SK-N-SH treated with all-trans-retinoic acid at 6 μM for 48 hours (cell line): ENCODE measurements around the gene U2AF2.
A peak's percentile ranks its signal among the peaks of the same experiment; 100 is the strongest.

Experiments used
- ATAC-seq: fragments of 200-7000 bp; cut with Tn5 transposase; 3 replicates; pipeline ENCODE4 v1.9.1; 2020; ENCODE audit warnings: mild to moderate bottlenecking, moderate library complexity
- BACH2 ChIP-seq: fragments of 250-450 bp; sonication (Bioruptor Pico); IDR thresholded peaks from 2 replicates; pipeline ENCODE4 v1.9.0; 2021; ENCODE audit warnings: mild to moderate bottlenecking, borderline replicate concordance
- CSDC2 ChIP-seq: fragments of 250-450 bp; sonication (Bioruptor Pico); IDR thresholded peaks from 2 replicates; pipeline ENCODE4 v1.5.0; 2020; ENCODE audit warnings: mild to moderate bottlenecking, moderate library complexity
- ISL1 ChIP-seq: fragments of 250-450 bp; sonication (Bioruptor Pico); IDR thresholded peaks from 2 replicates; pipeline ENCODE4 v2.1.2; 2022; ENCODE audit warnings: mild to moderate bottlenecking, moderate library complexity
- OSR1 ChIP-seq: fragments of 250-450 bp; sonication (Bioruptor Pico); IDR thresholded peaks from 2 replicates; pipeline ENCODE4 v1.8.0; 2022; ENCODE audit warnings: moderate library complexity, mild to moderate bottlenecking, inconsistent platforms
- PPARA ChIP-seq: fragments of 250-450 bp; sonication (Bioruptor Pico); IDR thresholded peaks from 2 replicates; pipeline ENCODE4 v1.5.0; 2020; ENCODE audit warnings: mild to moderate bottlenecking, borderline replicate concordance
- SNAI2 ChIP-seq: fragments of 250-450 bp; sonication (Bioruptor Pico); IDR thresholded peaks from 2 replicates; pipeline ENCODE4 v1.5.0; 2020; ENCODE audit warnings: mild to moderate bottlenecking, moderate library complexity
- TOX ChIP-seq: fragments of 250-450 bp; sonication (Bioruptor Pico); IDR thresholded peaks from 2 replicates; pipeline ENCODE4 v1.8.0; 2021; ENCODE audit warnings: mild to moderate bottlenecking, moderate library complexity, borderline replicate concordance
- ZC3H10 ChIP-seq: fragments of 250-450 bp; sonication (Bioruptor Pico); IDR thresholded peaks from 2 replicates; pipeline ENCODE4 v1.5.1; 2021; ENCODE audit warnings: mild to moderate bottlenecking, moderate library complexity
- ZFP3 ChIP-seq: fragments of 250-450 bp; sonication (Bioruptor Pico); IDR thresholded peaks from 2 replicates; pipeline ENCODE4 v1.5.0; 2020; ENCODE audit warnings: mild to moderate bottlenecking, moderate library complexity
- ZFP30 ChIP-seq: fragments of 450-650 bp; formaldehyde crosslinking; IDR thresholded peaks from 2 replicates; pipeline ENCODE4 v1.5.0; 2022; ENCODE audit warnings: mild to moderate bottlenecking, moderate library complexity
- ZNF70 ChIP-seq: fragments of 450-650 bp; formaldehyde crosslinking; IDR thresholded peaks from 2 replicates; pipeline ENCODE4 v1.5.0; 2020; ENCODE audit warnings: mild to moderate bottlenecking, moderate library complexity
- ZNF8 ChIP-seq: fragments of 450-650 bp; formaldehyde crosslinking; IDR thresholded peaks from 2 replicates; pipeline ENCODE4 v1.5.0; 2020; ENCODE audit warnings: mild to moderate bottlenecking, moderate library complexity
- TF ChIP-seq, protein P1 (sequence below): fragments of 250-450 bp; sonication (Bioruptor Pico); IDR thresholded peaks from 2 replicates; pipeline ENCODE4 v1.5.0; 2020; ENCODE audit warnings: mild to moderate bottlenecking, moderate library complexity
- TF ChIP-seq, protein P2 (sequence below): fragments of 250-450 bp; sonication (Bioruptor Pico); IDR thresholded peaks from 2 replicates; pipeline ENCODE4 v1.8.0; 2021; ENCODE audit warnings: low read depth, mild to moderate bottlenecking, moderate library complexity, borderline replicate concordance
- TF ChIP-seq, protein P3 (sequence below): fragments of 250-450 bp; sonication (Bioruptor Pico); IDR thresholded peaks from 2 replicates; pipeline ENCODE4 v1.5.1; 2020; ENCODE audit warnings: low read depth, mild to moderate bottlenecking, moderate library complexity
- TF ChIP-seq, protein P4 (sequence below): fragments of 250-450 bp; sonication (Bioruptor Pico); IDR thresholded peaks from 2 replicates; pipeline ENCODE4 v1.8.0; 2020; ENCODE audit warnings: mild to moderate bottlenecking, moderate library complexity, borderline replicate concordance

U2AF2 gene

DNA sequence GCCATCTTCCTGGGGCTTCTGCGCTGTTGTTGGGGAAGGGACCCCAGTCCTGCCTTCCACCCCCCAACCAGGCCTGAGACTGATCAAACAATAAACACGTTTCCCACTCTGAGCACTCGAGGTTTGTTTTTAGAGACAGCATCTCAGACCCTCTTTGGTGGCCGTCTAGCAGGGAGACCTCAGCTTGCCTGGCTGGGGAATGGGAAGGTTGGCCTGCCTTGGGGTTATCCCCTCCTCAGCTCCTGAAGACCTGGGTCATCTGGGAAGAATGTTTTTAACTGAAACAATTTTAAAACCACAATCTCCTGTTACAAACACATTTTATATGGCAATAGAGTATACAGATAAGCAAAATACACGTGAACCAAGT is 9.3 kb upstream of the U2AF2 start (continued):
- TF ChIP-seq, protein P1, sequence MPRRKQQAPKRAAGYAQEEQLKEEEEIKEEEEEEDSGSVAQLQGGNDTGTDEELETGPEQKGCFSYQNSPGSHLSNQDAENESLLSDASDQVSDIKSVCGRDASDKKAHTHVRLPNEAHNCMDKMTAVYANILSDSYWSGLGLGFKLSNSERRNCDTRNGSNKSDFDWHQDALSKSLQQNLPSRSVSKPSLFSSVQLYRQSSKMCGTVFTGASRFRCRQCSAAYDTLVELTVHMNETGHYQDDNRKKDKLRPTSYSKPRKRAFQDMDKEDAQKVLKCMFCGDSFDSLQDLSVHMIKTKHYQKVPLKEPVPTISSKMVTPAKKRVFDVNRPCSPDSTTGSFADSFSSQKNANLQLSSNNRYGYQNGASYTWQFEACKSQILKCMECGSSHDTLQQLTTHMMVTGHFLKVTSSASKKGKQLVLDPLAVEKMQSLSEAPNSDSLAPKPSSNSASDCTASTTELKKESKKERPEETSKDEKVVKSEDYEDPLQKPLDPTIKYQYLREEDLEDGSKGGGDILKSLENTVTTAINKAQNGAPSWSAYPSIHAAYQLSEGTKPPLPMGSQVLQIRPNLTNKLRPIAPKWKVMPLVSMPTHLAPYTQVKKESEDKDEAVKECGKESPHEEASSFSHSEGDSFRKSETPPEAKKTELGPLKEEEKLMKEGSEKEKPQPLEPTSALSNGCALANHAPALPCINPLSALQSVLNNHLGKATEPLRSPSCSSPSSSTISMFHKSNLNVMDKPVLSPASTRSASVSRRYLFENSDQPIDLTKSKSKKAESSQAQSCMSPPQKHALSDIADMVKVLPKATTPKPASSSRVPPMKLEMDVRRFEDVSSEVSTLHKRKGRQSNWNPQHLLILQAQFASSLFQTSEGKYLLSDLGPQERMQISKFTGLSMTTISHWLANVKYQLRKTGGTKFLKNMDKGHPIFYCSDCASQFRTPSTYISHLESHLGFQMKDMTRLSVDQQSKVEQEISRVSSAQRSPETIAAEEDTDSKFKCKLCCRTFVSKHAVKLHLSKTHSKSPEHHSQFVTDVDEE (CRISPR knock-in tag): no peak

DNA sequence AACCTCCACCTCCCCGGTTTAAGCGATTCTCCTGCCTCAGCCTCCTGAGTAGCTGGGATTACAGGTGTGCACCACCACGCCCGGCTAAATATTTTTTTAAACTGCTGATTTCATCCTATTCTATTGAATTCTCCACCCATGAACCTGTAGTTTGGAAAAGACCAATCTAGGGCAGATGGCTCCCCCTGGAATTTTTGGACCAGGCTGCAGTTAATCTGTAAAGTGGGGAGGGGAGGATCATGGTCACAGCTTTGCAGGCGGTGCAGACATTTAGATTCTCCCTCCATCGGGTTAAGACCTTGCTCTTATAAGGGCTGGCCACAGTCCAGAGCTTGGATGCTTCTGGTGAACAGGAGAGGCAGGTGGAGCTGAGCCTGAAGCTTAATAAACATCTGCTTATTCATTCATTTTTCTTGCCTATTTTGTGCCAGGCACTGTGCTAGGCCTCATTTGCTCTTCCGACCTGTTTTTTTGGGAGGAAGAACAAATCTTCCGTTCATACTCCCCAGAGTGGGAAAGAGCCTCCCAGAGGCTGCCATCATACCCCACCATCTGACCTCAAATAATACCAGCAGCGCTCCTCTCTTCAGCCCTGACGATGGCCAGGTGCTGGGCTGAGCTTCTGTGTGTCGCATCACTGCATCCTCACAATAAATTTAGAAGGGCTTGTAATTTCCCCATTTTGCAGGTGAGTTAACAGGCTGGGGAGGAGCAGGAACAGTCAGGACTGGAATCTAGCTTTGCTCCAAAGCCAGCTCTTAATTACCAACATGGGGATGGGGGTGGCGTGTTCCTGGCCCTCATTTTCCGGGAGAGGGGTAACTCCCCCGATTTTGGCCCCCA is 7.7 kb upstream of the U2AF2 start:
- TF ChIP-seq ZNF8 (CRISPR knock-in tag) (no peak), OSR1 (no peak), ISL1 (no peak), CSDC2 (CRISPR knock-in tag) (no peak), PPARA (no peak), ZFP3 (CRISPR knock-in tag) (no peak), BACH2 (no peak), ZFP30 (no peak), TOX (no peak), ZC3H10 (CRISPR knock-in tag) (no peak), SNAI2 (CRISPR knock-in tag) (no peak), ZNF70 (CRISPR knock-in tag) (no peak)
- TF ChIP-seq, protein P2, sequence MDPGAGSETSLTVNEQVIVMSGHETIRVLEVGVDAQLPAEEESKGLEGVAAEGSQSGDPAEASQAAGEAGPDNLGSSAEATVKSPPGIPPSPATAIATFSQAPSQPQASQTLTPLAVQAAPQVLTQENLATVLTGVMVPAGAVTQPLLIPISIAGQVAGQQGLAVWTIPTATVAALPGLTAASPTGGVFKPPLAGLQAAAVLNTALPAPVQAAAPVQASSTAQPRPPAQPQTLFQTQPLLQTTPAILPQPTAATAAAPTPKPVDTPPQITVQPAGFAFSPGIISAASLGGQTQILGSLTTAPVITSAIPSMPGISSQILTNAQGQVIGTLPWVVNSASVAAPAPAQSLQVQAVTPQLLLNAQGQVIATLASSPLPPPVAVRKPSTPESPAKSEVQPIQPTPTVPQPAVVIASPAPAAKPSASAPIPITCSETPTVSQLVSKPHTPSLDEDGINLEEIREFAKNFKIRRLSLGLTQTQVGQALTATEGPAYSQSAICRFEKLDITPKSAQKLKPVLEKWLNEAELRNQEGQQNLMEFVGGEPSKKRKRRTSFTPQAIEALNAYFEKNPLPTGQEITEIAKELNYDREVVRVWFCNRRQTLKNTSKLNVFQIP (CRISPR knock-in tag): no peak
- TF ChIP-seq, protein P3, sequence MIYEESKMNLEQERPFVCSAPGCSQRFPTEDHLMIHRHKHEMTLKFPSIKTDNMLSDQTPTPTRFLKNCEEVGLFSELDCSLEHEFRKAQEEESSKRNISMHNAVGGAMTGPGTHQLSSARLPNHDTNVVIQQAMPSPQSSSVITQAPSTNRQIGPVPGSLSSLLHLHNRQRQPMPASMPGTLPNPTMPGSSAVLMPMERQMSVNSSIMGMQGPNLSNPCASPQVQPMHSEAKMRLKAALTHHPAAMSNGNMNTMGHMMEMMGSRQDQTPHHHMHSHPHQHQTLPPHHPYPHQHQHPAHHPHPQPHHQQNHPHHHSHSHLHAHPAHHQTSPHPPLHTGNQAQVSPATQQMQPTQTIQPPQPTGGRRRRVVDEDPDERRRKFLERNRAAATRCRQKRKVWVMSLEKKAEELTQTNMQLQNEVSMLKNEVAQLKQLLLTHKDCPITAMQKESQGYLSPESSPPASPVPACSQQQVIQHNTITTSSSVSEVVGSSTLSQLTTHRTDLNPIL (CRISPR knock-in tag): no peak
- ATAC-seq: no peak

DNA sequence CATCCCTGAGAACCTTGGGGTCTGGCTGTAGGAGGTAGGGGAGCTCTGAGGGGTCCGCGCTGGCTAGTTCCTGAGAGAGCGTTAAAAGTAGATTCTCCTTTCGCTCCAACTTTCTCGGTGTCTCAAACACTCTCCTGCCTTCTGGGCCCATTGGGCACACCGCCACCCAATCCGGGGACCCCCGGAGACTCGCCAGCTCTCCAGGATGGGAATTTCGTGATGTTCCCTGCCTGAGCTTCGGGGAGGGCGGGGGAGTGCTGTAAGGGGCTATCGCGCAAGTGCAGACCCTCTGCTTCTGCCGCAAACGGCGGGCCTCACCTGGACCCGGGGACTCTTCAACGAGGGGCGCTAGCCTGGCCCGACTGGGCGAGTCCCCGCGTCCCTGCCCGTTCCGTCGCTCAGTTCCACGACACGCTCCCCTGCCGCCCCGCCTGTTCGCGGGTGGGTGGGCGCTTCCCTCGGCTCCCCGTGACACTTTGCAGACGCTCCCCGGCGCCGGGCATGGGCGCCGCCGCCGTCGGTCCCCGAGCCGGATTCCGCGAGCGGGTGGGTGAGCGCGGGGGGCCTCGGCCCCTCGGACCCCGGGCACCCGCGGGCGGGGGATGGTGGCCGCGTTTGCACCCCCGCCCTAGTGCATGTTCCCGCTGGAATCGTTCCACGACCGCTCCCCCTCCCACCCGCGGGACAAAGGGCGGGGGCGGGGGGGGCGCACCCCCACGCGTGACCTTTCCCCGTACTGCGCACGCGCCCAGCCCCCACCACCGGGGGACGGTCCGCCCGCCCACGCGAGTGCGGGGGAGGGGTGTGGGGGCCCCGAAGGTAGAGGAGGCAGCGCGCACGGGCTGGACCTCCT is 6.9 kb upstream of the U2AF2 start, which contains the start of gene CCDC106:
Gene CCDC106, plus strand, starts transcription at position 481 of the 853 bp plus-strand sequence. CDS start 835 bp downstream, outside the sequence.
- TF ChIP-seq, protein P4, sequence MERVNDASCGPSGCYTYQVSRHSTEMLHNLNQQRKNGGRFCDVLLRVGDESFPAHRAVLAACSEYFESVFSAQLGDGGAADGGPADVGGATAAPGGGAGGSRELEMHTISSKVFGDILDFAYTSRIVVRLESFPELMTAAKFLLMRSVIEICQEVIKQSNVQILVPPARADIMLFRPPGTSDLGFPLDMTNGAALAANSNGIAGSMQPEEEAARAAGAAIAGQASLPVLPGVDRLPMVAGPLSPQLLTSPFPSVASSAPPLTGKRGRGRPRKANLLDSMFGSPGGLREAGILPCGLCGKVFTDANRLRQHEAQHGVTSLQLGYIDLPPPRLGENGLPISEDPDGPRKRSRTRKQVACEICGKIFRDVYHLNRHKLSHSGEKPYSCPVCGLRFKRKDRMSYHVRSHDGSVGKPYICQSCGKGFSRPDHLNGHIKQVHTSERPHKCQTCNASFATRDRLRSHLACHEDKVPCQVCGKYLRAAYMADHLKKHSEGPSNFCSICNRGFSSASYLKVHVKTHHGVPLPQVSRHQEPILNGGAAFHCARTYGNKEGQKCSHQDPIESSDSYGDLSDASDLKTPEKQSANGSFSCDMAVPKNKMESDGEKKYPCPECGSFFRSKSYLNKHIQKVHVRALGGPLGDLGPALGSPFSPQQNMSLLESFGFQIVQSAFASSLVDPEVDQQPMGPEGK (CRISPR knock-in tag): no peak
- TF ChIP-seq, protein P1 (CRISPR knock-in tag): 0 out of 2 replicates have a peak, but pooled peaks have one; percentile 41
- no peak for TF ChIP-seq OSR1
- ATAC-seq: peak; percentile 64
